ENCODE measurements around the gene MOB3B.

Gene MOB3B

DNA sequence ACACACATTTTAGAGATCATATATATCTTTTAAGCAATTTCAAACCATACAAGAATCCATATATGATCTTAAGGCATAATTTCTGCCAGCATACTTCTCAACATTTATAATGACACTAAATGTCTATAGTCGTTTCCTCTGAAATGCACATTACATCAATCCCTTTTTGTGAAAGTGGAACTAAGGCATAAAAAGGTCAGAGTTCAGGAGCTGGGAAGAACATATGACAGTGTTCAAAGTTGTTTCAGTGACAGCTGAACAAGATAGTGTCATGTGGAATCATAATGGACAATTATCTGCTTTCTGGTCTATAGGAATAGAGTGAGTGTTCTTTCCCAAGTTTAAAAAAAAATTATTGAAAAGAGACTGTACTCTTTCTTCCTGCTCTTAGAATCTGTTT is 2.4 kb upstream of the MOB3B start:
- Histone ChIP-seq H2AFZ (ENCODE audit: low read length) (no peak overlapping the region), H3K79me2 (ENCODE audit: insufficient read depth, low read length) (no peaks in the 10 kb centered on the region), H3K27me3 (ENCODE audit: insufficient read depth, low read length) (no peaks in the 10 kb centered on the region), H3K4me3 (ENCODE audit: low read depth, low read length, poor library complexity, severe bottlenecking) (no peak overlapping the region), H3K9ac (ENCODE audit: low read length) (no peak overlapping the region), H3K36me3 (ENCODE audit: insufficient read depth, low read length) (no peaks in the 10 kb centered on the region), H3K9me3 (ENCODE audit: low read length) (no peaks in the 10 kb centered on the region), H3K9me2 (ENCODE audit: low read depth, low read length) (no peaks in the 10 kb centered on the region), H3F3A (ENCODE audit: insufficient read depth, low read length) (no peaks in the 10 kb centered on the region), H3K4me1 (ENCODE audit: insufficient read depth, low read length, severe bottlenecking) (peaks cover 9% of the 10 kb centered on the region), H4K20me1 (ENCODE audit: insufficient read depth, low read length) (no peaks in the 10 kb centered on the region), H3K4me2 (ENCODE audit: low read length) (no peak overlapping the region), H3K27ac (ENCODE audit: low read depth, low read length, poor library complexity, severe bottlenecking) (no peak overlapping the region)
- TF ChIP-seq, protein P1, sequence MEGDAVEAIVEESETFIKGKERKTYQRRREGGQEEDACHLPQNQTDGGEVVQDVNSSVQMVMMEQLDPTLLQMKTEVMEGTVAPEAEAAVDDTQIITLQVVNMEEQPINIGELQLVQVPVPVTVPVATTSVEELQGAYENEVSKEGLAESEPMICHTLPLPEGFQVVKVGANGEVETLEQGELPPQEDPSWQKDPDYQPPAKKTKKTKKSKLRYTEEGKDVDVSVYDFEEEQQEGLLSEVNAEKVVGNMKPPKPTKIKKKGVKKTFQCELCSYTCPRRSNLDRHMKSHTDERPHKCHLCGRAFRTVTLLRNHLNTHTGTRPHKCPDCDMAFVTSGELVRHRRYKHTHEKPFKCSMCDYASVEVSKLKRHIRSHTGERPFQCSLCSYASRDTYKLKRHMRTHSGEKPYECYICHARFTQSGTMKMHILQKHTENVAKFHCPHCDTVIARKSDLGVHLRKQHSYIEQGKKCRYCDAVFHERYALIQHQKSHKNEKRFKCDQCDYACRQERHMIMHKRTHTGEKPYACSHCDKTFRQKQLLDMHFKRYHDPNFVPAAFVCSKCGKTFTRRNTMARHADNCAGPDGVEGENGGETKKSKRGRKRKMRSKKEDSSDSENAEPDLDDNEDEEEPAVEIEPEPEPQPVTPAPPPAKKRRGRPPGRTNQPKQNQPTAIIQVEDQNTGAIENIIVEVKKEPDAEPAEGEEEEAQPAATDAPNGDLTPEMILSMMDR (IDR thresholded peaks at IDR 0.05; ENCODE audit: low read length), result no peak
- no peak for TF ChIP-seq EZH2 (IDR thresholded peaks at IDR 0.05; ENCODE audit: borderline replicate concordance, low read length)

DNA sequence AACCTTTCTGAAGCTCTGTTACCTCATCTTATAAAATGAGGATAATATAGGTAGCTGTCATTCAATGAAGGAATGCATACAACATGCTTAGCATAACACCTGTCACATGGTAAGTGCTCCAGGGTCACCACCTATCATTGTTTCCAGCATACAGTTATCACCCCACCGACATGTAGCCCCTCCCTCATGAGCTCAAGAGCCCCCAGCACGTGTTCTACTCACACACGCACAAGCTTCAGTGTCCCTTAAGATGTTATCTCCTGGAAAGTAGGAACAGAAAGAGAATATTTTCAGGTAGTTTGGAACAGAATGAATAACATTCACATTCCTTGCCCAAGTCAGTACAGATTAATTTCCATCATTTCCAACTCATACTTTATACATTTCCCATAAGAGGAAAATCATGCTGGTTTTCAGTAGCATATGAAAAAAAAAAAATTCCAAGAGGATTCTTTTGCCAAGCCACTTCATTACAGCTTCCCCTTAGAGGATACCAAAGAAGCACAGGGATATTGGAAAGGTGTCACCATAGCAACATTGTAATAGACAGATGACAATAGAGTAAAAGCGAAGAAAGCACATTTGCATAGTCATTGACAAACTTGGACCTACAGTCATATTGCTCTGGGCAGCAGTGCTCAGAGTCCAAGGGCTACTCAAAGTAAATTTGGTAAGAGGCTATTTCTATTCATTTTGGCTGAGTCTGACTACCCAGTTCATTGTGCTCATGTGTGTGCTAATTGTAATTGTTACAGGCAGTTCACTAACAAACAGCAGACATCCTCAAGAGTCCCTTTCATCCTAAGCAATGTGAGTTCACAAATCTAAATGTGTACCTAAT is 1.5 kb upstream of the MOB3B start:
- Histone ChIP-seq H4K20me1 (ENCODE audit: insufficient read depth, low read length) (no peaks in the 10 kb centered on the region), H3K27me3 (ENCODE audit: insufficient read depth, low read length) (no peaks in the 10 kb centered on the region), H3K9ac (ENCODE audit: low read length) (no peak overlapping the region), H3K4me2 (ENCODE audit: low read length) (no peak overlapping the region), H3K79me2 (ENCODE audit: insufficient read depth, low read length) (no peaks in the 10 kb centered on the region), H3F3A (ENCODE audit: insufficient read depth, low read length) (no peaks in the 10 kb centered on the region), H3K27ac (ENCODE audit: low read depth, low read length, poor library complexity, severe bottlenecking) (no peak overlapping the region), H2AFZ (ENCODE audit: low read length) (no peak overlapping the region), H3K4me3 (ENCODE audit: low read depth, low read length, poor library complexity, severe bottlenecking) (no peak overlapping the region), H3K9me3 (ENCODE audit: low read length) (no peaks in the 10 kb centered on the region), H3K4me1 (ENCODE audit: insufficient read depth, low read length, severe bottlenecking) (peaks cover 9% of the 10 kb centered on the region), H3K9me2 (ENCODE audit: low read depth, low read length) (no peaks in the 10 kb centered on the region), H3K36me3 (ENCODE audit: insufficient read depth, low read length) (no peaks in the 10 kb centered on the region)
- TF ChIP-seq, protein P1 (IDR thresholded peaks at IDR 0.05; ENCODE audit: low read length), result no peak
- TF ChIP-seq EZH2 (IDR thresholded peaks at IDR 0.05; ENCODE audit: borderline replicate concordance, low read length), result no peak

DNA sequence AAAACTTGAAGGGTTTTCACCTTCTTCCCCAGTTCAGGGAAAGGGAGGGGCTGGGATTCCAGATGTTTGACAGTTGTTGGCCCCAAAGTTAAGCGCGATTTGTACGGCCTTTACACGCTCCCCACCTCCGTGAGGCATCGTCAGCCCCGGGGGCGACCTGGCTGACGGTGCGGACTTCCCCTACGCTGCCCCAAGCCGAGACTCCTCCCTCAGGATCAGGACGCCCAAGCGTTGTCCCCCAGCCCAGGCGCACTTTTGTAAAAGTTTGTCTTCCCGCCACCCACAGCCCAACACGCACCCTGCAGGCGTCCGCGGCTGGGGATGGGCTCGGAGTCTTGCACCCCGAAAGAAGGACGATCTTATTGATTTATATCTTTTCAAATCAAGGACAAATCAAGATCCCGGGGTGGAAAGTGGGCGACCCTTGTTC is 713 bp downstream of the MOB3B start:
- peak overlapping the region; percentile 64 for H3K9ac ChIP-seq (ENCODE audit: low read length)
- no peaks in the 10 kb centered on the region for H4K20me1 ChIP-seq (ENCODE audit: insufficient read depth, low read length)
- H3F3A ChIP-seq (ENCODE audit: insufficient read depth, low read length), result no peaks in the 10 kb centered on the region
- peaks cover 9% of the 10 kb centered on the region for H3K4me1 ChIP-seq (ENCODE audit: insufficient read depth, low read length, severe bottlenecking)
- H3K9me2 ChIP-seq (ENCODE audit: low read depth, low read length), result no peaks in the 10 kb centered on the region
- no peak overlapping the region for H3K27ac ChIP-seq (ENCODE audit: low read depth, low read length, poor library complexity, severe bottlenecking)
- TF ChIP-seq, protein P1 (IDR thresholded peaks at IDR 0.05; ENCODE audit: low read length), result no peak
- no peak for TF ChIP-seq EZH2 (IDR thresholded peaks at IDR 0.05; ENCODE audit: borderline replicate concordance, low read length)
- peak overlapping the region; percentile 96 for H3K4me2 ChIP-seq (ENCODE audit: low read length)
- H3K9me3 ChIP-seq (ENCODE audit: low read length), result no peaks in the 10 kb centered on the region
- H3K27me3 ChIP-seq (ENCODE audit: insufficient read depth, low read length), result no peaks in the 10 kb centered on the region
- peak overlapping the region; percentile 72 for H3K4me3 ChIP-seq (ENCODE audit: low read depth, low read length, poor library complexity, severe bottlenecking)
- H2AFZ ChIP-seq (ENCODE audit: low read length), result peak overlapping the region; percentile 69; the same call in 1 of the 2 replicates
- H3K36me3 ChIP-seq (ENCODE audit: insufficient read depth, low read length), result no peaks in the 10 kb centered on the region
- H3K79me2 ChIP-seq (ENCODE audit: insufficient read depth, low read length), result no peaks in the 10 kb centered on the region
